Stimulated activated CD4-positive, alpha-beta T cell treated with anti-CD3 and anti-CD28 coated beads, Interleukin-4, amount 100 ng/mL, for 48 hours (primary cell): Measurements from ENCODE around the gene OSBP2.
"Not testable (repeated sequence)": the region's sequence is repeated elsewhere in the genome, so short reads cannot be mapped to it uniquely, and the experiment has no call there.

Experiments
- DNase-seq, 2 donors: peaks; one replicate each; pipeline ENCODE4 v3.0.0-alpha.2; 2020; ENCODE audit warnings: low read depth in 2 of 2

The OSBP2 gene

DNA sequence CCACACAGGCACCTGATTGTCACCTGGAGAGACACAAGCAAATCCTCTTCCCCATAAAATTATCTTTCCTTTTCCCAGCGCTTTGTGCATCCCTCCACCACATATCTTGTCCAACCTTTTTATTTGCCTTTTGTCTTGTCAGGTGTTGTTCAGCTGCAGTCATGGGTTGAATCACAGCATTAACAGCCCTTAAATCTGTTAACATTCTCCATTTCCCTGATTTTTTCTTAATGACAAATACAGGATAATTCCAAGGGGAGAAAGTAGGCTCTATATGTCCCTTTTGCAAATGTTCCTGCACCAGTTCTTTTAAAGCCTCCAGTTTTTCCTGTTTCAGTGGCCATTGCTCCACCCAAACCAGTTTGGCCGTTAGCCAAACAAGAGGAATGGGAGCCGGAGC lies 18.1 kb upstream of the OSBP2 start:
- DNase-seq = not testable (repeated sequence)

DNA sequence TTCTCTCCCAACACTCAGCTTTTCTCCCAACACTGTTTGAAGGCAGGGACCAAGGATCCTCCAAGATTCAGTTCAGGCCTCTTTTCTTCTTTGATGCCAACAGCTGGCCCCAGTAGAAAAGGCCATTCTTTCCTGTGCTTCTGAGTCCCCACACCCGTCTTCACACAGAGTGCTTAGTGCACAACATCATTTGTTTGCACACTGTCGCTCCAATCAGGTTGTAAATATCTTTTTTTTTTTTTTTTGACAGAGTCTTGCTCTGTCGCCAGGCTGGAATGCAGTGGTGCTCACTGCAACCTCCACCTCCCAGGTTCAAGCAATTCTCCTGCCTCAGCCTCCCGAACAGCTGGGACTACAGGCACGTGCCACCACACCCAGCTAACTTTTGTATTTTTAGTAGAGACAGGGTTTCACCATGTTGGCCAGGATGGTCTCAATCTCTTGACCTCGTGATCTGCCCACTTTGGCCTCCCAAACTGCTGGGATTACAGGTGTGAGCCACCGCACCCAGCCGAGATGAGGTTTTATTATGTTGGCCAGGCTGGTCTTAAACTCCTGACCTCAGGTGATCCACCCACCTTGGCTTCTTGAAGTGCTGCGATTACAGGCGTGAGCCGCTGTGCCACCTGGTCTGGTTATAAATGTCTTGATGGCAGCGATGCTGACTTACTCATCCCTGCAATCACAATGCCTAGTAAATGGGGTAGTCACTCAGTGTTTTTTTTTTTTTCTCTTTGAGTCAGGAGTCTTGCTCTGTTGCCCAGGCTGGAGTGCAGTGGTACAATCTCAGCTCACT lies 14.6 kb upstream of the OSBP2 start:
- not testable (repeated sequence) for DNase-seq

DNA sequence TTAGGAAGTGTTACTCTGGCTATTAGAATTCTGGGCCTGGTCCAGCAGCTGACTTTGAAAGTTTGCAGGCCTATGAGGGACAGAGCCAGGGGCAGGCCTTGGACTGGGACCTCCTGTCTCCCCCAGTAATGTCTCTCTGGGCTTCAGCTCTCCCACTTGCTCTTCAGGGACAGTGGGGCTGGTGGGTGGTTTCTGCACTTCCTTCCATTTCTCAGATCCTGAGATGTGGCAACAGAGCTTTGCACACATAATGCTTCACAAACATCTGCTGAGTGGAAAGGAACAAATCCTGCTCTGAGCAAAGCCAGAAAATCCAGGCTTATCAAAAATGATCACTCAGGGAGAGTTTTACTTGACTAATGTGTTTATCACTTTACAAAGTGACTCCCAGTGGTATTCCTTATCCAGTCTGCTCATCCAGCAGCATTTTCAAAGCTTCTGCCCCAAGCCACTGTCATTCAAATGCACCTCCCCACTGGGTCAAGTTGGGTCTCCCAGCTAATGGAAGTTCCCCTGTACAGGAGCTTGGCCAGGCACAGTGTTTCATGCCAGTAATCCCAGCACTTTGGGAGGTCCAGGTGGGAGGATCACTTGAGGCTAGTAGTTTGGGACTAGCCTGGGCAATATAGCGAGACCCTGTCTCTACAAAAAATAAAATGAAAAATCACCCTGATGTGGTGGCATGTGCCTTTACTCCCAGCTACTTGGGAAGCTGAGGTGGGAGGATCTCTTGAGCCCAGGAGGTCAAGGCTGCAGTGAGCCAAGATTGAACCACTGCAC lies 13.5 kb upstream of the OSBP2 start:
- no peak for DNase-seq

DNA sequence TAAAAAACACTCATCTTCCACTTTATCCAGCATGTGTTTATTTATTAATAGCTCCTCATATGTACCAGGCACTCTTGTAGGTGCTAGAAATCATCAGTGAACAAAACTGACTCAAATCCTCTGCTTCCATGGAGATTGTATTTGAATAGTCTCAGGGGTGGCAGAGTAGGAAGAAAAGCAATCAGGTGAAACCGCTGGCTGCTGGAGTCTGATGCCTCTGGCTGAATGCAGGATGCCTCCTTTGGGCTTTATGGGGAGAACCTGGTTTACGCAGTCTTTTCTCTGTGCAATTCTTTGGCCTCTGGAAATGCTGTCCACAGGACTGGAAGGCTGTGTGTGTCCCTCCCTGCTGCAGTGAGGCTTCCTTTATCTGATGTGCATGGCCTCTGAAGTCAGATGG lies 12.8 kb upstream of the OSBP2 start:
- no peak for DNase-seq

DNA sequence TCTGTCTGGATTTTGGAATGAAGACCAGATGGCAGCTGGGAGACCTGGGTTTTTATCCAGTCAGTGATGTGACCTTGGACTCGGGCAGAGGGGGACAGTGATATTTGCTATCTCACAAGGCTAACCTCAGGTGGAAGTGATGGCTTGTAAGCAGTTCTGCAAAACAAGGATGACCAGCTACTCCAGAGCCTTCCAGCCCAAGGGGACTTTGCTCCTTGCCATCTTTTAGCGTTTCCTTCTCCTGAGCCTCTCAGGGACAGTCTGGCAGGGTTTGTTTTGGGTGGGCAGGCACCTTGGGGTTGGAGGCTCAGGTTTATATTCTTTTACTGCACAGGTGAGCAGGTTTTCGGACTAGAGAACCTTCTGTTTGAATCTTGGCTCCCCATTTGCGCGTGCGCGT lies 9.5 kb upstream of the OSBP2 start:
- DNase-seq = no peak

DNA sequence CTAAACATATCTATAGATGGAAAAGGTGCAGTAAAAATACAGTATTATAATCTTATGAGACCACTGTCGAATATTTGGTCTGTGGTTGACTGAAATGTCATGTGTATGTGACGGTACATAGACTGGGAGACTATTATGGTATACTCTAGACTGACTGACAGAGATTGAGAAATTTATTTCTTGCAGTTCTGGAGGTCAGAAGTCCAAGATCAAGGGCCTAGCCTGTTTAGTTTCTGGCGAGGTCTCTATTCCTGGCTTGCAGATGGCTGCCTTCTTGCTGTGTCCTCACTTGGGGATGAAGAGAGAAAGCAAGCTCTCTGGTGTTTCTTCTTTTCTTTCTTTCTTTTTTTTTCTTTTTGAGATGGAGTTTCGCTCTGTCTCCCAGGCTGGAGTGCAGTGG lies 7.3 kb upstream of the OSBP2 start:
- DNase-seq = no peak

DNA sequence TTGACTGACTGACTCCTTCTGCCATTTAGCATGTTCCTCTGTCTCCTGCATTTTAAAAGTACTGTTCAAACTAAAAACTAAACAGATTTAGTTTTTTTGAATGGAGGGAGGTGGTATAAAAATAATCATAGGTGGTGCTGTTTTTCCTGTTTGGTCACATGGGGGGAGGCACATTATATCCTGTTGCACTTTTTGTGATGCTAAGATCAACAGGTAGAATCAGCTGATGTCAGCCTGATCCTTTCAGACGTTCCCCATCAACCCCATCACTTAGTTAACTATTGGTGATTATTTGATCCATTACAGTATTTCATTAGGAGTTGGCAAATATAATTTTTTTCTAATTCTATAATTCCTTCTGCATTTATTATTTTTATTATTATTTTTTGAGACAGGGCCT lies 5.1 kb upstream of the OSBP2 start:
- no peak for DNase-seq

DNA sequence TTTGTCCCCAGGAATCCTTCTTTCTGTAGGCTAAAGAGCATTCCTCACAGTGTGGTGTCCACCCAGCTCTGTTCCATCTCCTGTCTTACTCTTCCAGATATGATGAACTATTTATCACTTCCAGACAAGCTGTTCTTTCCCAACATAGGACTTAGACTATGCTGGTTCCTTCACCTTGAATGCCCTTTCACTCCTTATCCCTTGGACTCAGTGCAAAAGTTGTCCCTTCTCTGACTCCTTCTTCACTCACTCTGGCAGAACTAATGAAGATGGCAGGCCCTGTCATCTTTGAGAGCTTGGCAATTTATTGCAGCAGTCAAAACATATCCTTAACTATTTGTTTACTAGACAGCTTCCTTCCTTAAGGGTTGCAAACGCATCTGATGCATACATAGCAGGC lies 3.5 kb upstream of the OSBP2 start:
- no peak for DNase-seq

DNA sequence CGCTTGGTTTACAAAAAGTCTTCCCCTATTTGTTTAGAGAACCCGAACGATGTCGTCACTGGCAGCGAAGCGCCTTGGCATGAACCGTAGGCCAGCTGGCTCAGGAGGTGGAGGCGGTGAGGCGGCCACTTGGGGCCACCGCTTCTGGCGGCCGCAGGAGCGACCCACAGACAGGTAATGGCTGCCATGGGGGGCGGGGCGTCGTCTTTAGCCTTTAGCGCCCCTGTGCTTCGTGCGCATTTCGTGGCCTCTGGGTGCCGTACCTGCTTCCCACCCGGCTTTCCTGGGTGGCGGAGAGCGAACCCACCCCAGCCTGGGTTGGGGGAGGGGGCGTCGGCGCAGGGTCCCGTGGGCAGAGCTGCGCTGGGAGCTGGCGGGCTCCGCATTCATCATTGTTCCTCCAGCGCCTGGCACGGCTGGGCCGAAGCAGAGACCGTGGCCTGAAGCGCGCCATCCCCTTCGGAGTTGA lies 469 bp upstream of the OSBP2 start:
- DNase-seq = peak; percentile 42 to 45

DNA sequence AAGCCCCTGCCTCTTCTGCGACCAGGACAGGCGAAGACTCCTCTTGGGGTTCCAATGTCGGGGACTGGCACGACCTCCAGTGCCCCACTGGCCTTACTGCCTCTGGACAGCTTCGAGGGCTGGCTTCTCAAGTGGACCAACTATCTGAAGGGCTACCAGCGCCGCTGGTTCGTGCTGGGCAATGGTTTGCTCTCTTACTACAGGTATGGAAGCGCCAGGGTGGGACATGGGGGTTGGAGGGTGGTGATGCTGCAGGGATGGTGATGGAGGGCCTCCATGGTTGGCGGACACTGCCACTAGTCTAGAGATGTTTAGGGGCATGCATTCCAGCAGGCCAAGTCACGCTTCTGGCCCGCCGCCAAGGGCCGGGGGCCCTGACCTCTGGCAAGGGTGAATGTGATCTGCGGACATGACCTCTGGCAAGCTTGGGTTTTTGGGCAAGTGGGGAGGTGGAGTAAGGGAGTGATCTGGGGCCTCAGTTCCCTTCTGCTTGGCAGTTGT lies 727 bp downstream of the OSBP2 start:
- DNase-seq = no peak

DNA sequence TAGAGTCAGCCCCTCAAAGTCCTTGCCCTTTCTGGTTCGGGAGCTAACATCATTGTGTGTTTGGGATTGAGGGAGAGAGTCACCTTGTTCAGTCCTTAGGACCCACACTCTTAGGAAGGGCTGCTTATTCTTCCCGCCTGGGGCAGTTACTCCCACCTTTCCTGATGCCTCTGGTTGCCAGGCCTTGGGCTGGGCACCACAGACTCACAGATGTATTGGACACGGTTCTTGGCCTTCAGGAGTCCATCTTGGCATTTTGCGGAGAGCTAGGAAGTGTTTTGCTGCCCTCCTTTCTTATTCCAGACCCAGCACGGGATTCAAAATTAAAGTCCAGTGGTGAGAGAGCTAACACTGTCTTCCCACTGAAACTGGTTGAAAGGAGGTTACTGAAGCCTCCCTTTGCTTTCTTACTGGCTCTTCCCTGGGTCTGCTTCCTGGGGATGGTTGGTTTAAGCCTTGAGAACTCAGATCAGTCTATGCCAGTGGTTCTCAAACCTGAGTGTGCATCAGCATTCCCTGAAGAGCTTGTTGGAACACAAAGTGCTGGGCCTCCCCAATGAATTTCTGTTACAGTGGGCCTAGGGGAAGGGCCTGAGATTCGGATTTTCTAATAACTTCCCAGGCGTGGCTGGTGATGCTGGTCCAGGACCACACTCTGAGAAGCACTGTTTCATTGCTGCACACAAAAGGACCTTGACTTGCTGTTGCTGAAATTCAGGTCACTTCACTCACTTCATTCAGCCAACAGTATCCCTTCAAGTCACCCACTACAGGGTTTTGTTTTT lies 1.4 kb downstream of the OSBP2 start:
- DNase-seq = no peak

DNA sequence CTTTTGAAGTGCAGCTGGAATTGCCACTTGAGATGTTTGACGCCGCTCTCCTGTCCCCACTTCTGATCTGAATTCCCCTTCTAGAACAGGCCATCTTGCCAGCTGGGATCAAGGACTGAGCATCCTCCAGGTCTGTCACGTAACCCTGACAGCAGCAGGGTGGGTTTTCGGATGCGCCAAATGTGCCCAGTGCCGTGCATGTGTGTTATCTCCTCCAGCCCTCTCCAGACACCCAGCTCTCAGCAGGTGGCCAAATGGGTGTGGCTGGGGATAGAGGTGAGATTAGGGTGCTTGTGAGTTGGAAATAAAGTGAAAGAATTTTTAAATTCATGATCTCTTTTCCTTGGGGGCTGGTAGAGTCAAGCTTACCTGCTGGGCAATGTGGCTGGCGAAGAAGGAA lies 3.3 kb downstream of the OSBP2 start:
- no peak for DNase-seq

DNA sequence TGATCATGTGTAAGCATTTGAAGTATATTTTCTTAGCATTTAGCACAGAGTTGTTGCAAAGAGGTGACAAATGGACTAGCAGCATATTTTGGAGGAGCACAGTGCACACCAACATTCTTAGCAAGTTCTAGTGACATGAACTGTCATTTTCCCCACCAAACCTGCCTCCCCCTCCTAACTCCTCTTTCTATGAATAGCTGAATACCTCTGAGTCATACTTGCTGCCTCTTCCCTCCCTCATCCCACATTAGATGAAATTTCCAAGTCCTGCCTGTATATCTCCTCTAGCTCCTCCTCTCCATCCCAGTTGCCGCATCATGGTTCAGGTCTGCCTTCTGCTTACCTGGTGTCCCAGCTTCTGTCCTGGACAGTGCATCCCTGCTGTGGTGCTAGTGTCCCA lies 7.2 kb downstream of the OSBP2 start:
- no peak for DNase-seq

DNA sequence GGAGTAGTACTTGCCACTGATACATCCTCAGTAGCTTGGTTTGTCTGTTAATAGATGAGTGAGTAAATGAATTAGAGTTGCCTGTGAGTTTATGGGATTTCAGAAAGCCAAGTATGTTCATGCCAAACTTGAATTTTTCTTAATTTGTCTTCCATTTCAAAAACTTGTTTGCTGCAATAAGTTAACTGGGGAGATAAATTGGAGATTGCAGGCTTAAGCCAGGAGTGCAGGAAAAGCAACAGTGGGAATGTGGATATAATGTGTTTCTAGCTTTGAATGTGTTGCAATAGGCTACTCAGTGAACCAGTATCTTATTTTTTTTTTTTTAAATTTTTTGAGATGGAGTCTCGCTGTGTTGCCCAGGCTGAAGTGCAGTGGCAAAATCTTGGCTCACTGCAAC lies 8.2 kb downstream of the OSBP2 start:
- DNase-seq = no peak

DNA sequence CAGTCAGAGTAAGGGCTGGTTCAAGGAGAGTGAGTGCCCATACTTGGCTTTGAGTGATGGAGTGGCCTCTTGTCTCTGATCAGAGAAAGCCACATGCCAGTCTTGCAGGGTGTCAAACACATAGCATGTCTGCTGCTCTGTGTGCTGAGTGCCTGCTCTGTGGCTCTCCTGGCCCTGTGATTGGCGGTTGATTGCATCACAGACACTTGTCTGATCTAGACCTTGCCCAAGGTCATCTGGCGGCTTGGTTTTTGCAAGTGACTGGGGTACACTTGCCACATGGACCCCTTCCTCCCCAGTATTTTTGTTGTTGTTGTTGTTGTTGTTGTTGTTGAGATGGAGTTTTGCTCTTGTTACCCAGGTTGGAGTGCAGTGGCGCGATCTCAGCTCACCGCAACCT lies 10.3 kb downstream of the OSBP2 start:
- DNase-seq = no peak

DNA sequence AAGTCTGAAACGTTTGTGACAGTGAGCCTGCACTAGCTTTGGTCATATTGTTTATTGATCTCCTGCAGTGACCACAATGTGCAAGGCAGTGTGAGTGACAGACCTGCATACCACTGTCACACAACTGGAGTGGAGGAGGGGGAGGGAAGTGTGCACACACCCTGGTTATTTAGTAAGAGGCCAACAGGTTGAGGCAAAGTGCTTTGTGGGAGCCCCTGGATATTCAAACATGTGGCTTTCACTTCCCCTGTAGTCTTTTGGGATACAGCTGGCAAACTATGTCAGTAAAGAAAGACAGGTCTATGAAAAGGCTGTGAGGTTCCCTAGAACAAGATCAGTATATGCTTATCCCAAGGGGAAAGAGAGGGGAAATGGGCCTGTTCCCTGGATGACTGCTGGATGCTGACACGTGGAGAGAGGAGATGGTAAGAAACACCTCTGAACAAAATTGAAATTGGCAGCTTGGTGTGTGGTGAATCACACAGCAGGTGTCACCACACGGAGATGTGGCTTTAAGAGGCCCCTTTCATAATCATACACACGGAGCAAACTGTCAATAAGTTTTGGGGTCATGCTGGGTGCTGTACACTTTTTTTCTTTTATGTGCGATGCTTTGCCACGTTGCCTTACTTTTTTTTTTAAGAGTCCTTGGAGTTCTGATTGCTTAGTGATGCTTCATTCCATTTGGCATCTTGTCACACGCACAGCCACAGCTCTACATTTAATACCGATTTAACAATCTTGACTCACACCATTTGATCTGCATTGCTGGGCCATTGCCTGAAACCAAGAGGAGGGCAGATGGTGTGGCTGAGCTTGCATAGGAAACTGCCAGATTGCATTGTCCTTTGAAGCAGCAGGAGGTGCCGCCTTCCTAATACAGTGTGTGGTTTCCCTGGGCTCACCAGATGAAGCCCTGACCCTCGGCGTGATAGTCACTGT lies 11.3 kb downstream of the OSBP2 start:
- no peak for DNase-seq

DNA sequence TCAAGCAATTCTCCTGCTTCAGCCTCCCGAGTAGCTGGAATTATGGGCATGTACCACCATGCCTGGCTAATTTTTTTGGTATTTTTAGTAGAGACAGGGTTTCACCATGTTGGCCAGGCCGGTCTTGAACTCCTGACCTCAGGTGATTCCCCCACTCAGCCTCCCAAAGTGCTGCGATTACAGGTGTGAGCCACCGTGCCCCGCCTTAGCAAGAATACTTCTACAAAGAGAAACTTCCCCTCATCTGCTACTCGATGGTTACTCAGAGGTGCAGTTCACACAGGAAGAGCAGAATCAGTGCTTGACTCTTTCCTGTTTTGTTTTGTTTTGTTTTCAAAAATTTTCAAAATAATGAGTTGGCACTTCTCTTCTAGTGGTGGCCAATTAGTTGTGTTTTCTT lies 15.3 kb downstream of the OSBP2 start:
- DNase-seq = not testable (repeated sequence)

DNA sequence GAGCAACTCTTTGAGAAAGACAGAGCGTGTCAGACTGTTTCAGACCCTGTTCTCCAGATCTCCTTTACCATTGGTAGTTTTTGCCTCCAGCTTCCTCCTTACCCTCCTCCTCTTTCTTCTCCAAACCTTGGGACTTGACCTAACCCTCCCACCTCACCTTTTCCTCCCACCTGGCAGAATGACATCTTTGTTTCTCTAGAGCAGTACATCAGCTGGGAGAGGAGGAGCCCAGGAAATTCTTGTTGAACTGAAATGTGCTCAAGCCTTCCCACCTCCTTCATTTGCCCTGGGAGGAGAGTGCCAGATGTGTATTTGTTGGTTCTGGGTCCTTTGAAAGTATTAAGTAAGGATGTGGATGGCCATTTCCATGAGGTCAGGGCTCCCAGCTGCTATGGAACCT lies 17.4 kb downstream of the OSBP2 start:
- no peak for DNase-seq

DNA sequence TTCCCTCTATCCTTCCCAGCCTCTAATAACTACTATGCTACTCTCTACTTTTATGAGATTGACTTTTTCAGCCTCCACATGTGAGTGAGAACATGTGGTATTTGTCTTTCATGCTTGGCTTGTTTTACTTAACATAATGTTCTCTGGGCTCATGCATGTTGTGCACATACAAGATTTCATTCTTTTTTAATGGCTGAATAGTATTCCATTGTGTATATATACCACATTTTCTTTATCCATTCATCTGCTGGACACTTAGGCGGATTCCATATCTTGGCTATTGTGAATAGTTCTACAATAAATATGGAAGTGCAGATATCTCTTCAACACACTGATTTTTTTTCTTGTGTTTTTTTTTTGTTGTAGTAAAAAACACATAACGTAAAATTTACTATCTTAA lies 19.4 kb downstream of the OSBP2 start:
- no peak for DNase-seq

DNA sequence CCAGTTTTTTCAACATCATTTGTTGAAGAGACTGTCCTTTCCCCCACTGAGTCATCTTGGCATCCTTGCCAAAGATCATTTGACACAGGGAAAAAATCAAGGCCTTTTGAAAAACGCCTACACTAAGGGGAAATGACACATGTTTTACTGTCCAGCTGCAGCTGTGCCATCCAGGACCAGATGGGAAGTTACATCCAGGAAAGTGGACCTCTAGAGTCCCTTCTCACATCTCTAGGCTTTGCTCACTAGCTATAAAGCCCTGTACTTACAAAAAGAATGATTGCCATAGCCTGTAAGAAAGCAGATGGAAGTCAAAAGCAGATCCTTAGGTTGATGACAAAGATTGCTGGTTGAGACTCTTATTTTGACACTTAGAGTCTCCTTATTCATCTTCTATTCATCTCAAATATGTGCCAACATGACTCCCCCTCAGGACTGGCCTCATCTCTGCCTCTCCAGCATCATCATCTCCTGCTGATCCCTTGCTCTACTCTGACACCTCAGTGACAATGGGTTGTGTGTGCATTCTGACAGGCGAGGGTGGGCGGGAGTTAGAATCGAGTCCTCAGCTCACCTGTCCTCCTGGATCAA lies 22.8 kb downstream of the OSBP2 start:
- no peak for DNase-seq

DNA sequence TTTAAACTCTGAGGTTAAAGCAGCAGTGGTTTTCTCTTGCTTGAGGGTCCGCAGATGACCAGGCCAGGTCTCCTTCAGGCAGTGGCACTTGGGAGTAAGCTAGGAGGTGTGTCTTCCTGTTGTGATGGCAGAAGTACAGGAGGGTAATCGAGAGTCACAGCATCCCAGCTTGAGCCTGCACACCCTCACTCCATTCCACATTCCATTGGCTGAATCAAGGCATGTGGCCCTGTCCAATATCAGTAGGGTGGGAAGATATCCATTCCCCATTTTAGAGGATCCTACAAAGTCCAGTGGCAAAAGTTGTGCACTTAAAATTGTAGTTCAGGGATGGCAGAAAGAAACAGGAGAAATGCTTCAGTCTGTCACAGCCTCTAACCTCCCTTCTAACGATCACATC lies 23.3 kb downstream of the OSBP2 start:
- no peak for DNase-seq
